Body of pancreas (tissue), 4 donors: Measurements from ENCODE around the gene ATP6V1B1.

Experiments
- POLR2A ChIP-seq, 3 donors: fragments of 450-650 bp; IDR thresholded peaks; one replicate each; pipeline ENCODE4 v1.6.1; 2016; ENCODE audit warnings: antibody characterized with exemption in 3 of 3, mild to moderate bottlenecking in 2 of 3
- TF ChIP-seq, protein P1 (sequence below), 7 experiments: fragments of 450-650 bp in 4 of 7; fragments of 200-600 bp in 3 of 7; sonication (generic) in 3 of 7; IDR thresholded peaks; one replicate each; pipeline ENCODE4 v1.5.1; 2016 to 2019; ENCODE audit warnings: antibody characterized with exemption in 7 of 7

DNA sequence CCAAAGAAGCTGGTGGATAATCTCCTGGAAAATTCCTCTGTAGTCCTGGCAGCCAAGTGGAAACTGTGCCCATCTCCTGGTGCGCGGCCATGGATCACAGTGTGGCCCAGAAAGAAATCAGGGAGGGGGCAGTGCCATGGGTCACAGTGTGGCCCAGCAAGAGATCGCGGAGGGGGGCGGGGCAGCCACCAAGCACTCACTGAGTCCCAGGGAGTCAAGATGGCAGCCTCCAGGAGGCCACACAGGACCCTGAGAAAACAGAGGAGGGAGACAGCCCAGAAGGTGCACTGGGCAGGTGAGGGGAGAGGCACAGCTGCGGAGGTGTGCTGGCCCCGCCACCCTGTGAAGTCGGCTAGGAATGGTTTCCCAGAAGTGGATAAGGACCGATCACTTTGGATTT lies 8.1 kb upstream of the ATP6V1B1 start:
- TF ChIP-seq, protein P1, sequence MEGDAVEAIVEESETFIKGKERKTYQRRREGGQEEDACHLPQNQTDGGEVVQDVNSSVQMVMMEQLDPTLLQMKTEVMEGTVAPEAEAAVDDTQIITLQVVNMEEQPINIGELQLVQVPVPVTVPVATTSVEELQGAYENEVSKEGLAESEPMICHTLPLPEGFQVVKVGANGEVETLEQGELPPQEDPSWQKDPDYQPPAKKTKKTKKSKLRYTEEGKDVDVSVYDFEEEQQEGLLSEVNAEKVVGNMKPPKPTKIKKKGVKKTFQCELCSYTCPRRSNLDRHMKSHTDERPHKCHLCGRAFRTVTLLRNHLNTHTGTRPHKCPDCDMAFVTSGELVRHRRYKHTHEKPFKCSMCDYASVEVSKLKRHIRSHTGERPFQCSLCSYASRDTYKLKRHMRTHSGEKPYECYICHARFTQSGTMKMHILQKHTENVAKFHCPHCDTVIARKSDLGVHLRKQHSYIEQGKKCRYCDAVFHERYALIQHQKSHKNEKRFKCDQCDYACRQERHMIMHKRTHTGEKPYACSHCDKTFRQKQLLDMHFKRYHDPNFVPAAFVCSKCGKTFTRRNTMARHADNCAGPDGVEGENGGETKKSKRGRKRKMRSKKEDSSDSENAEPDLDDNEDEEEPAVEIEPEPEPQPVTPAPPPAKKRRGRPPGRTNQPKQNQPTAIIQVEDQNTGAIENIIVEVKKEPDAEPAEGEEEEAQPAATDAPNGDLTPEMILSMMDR (IDR thresholded peaks at IDR 0.05) = no peak
- TF ChIP-seq POLR2A (IDR thresholded peaks at IDR 0.05) = no peak
